ENCODE data around the gene STPG2. TPM values are rescaled to one million over a fixed set of nuclear protein-coding genes. Genes with fewer than 3 reads are reported as not detected.

Gene STPG2
- total and polyA plus RNA-seq, 2 donors (not counting 1 experiment from before 2014, with no cell fraction given), result 0.13 to 0.49 TPM

DNA sequence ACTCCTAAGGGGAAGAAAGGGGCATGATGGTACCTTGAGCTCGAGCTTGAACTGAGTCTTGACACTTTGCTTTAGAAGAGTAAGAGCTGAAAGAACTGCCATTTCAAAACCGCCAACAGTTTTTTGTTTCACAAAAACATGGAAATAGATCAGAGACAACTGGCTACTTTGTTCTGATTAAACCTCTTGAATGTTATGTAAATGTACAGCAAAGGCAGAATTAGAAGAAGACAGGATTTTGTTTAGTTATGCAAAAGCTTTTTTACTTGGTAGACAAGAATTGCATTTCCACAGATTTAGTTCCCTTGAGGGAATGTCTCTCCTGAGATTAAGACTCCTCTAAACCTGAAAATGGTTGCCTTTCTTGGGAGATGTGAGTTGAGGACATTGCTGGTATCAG is 33.3 kb upstream of the STPG2 start:
- no peak overlapping the region for H3K4me3 ChIP-seq (ENCODE audit: control extremely low read depth in 1 of 5, extremely low read depth in 1 of 5, insufficient read depth in 1 of 5, low read depth in 2 of 5, low read length in 4 of 5)
- TF ChIP-seq, protein P1, sequence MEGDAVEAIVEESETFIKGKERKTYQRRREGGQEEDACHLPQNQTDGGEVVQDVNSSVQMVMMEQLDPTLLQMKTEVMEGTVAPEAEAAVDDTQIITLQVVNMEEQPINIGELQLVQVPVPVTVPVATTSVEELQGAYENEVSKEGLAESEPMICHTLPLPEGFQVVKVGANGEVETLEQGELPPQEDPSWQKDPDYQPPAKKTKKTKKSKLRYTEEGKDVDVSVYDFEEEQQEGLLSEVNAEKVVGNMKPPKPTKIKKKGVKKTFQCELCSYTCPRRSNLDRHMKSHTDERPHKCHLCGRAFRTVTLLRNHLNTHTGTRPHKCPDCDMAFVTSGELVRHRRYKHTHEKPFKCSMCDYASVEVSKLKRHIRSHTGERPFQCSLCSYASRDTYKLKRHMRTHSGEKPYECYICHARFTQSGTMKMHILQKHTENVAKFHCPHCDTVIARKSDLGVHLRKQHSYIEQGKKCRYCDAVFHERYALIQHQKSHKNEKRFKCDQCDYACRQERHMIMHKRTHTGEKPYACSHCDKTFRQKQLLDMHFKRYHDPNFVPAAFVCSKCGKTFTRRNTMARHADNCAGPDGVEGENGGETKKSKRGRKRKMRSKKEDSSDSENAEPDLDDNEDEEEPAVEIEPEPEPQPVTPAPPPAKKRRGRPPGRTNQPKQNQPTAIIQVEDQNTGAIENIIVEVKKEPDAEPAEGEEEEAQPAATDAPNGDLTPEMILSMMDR (IDR thresholded peaks at IDR 0.05), result no peak
- TF ChIP-seq EZH2 (IDR thresholded peaks at IDR 0.05; ENCODE audit: borderline replicate concordance, insufficient read depth, low read depth, low read length, poor library complexity, severe bottlenecking), result no peak
- no peaks in the 10 kb centered on the region for H3K27me3 ChIP-seq (replicated peaks in 1 of 4; ENCODE audit: control extremely low read depth in 1 of 4, control insufficient read depth in 3 of 4, insufficient read depth in 4 of 4, low read length in 3 of 4)
- intact Hi-C loops (cut with micrococcal nuclease), result no loop called here
- H3K9me3 ChIP-seq (ENCODE audit: control extremely low read depth in 1 of 3, control insufficient read depth in 2 of 3, insufficient read depth in 1 of 3, low read length in 2 of 3), result no peaks in the 10 kb centered on the region
- no CpG with 5 or more reads among the region's 2 CpGs for WGBS (ENCODE audit: insufficient coverage)
- Mint-ChIP-seq H3K27me3 (no peaks in the 10 kb centered on the region), H3K4me3 (no peak overlapping the region), H3K4me1 (no peaks in the 10 kb centered on the region), H3K27ac (no peak overlapping the region), H3K9me3 (ENCODE audit: insufficient read depth) (no peaks in the 10 kb centered on the region)
- no peak overlapping the region for H3K4me2 ChIP-seq (replicated peaks; ENCODE audit: low read depth, low read length, poor library complexity, severe bottlenecking)
- no peak for ATAC-seq (ENCODE audit: low read depth)
- DNase-seq, result no peak
- ChIA-PET POLR2A (no interaction called here), CTCF (no interaction called here)
- H4K20me1 ChIP-seq (ENCODE audit: control insufficient read depth, insufficient read depth, low read length, poor library complexity, severe bottlenecking), result no peaks in the 10 kb centered on the region
- H3K79me2 ChIP-seq (ENCODE audit: control insufficient read depth, insufficient read depth, low read length), result no peaks in the 10 kb centered on the region
- H3K4me1 ChIP-seq (ENCODE audit: control insufficient read depth in 2 of 2, insufficient read depth in 2 of 2, low read length in 2 of 2), result no peaks in the 10 kb centered on the region
- H2AFZ ChIP-seq (ENCODE audit: insufficient read depth, low read depth, low read length, poor library complexity, severe bottlenecking), result no peak overlapping the region
- H3K9ac ChIP-seq (ENCODE audit: low read length), result no peak overlapping the region
- H3K27ac ChIP-seq (ENCODE audit: low read length in 2 of 2), result no peak overlapping the region
- H3K36me3 ChIP-seq (replicated peaks in 1 of 2; ENCODE audit: control extremely low read depth in 1 of 2, control insufficient read depth in 1 of 2, extremely low read depth in 1 of 2, insufficient read depth in 2 of 2, low read length in 1 of 2), result no peaks in the 10 kb centered on the region

DNA sequence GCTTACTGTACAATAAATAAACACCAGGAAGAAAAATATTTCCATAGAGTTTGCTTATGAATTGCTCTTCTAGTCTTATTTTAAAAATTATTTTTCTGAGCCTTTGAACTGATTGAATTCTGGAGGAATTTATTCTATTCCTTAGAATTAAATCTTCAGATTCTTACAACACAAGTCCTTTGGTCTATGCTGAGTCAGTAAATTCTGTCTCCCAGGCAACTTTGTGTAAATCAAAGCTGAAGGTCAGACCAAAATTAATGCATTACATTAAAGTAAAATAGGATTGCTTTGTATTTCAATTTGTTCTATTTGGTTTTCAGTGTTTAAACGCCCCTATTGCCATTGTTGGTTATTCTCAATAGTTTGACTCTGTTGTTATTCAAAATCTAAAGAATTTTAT is 26.8 kb upstream of the STPG2 start:
- no peak overlapping the region for H3K4me3 ChIP-seq (ENCODE audit: control extremely low read depth in 1 of 5, extremely low read depth in 1 of 5, insufficient read depth in 1 of 5, low read depth in 2 of 5, low read length in 4 of 5)
- no peaks in the 10 kb centered on the region for H3K4me1 Mint-ChIP-seq
- TF ChIP-seq, protein P1 (IDR thresholded peaks at IDR 0.05), result no peak
- no peak for TF ChIP-seq EZH2 (IDR thresholded peaks at IDR 0.05; ENCODE audit: borderline replicate concordance, insufficient read depth, low read depth, low read length, poor library complexity, severe bottlenecking)
- no peak overlapping the region for H3K27ac ChIP-seq (ENCODE audit: low read length in 2 of 2)
- no peak overlapping the region for H3K9ac ChIP-seq (ENCODE audit: low read length)
- no peaks in the 10 kb centered on the region for H3K27me3 Mint-ChIP-seq
- ATAC-seq (ENCODE audit: low read depth) (no peak), DNase-seq (no peak)
- H2AFZ ChIP-seq (ENCODE audit: insufficient read depth, low read depth, low read length, poor library complexity, severe bottlenecking), result no peak overlapping the region
- ChIA-PET POLR2A (no interaction called here), CTCF (no interaction called here)
- H4K20me1 ChIP-seq (ENCODE audit: control insufficient read depth, insufficient read depth, low read length, poor library complexity, severe bottlenecking), result no peaks in the 10 kb centered on the region
- intact Hi-C loops (cut with micrococcal nuclease), result no loop called here
- no peaks in the 10 kb centered on the region for H3K4me1 ChIP-seq (ENCODE audit: control insufficient read depth in 2 of 2, insufficient read depth in 2 of 2, low read length in 2 of 2)
- H3K9me3 ChIP-seq (ENCODE audit: control extremely low read depth in 1 of 3, control insufficient read depth in 2 of 3, insufficient read depth in 1 of 3, low read length in 2 of 3), result no peaks in the 10 kb centered on the region
- H3K27me3 ChIP-seq (replicated peaks in 1 of 4; ENCODE audit: control extremely low read depth in 1 of 4, control insufficient read depth in 3 of 4, insufficient read depth in 4 of 4, low read length in 3 of 4), result no peaks in the 10 kb centered on the region
- whole genome bisulfite sequencing (ENCODE audit: insufficient coverage), result no CpG with 5 or more reads among the region's 1 CpG
- no peaks in the 10 kb centered on the region for H3K36me3 ChIP-seq (replicated peaks in 1 of 2; ENCODE audit: control extremely low read depth in 1 of 2, control insufficient read depth in 1 of 2, extremely low read depth in 1 of 2, insufficient read depth in 2 of 2, low read length in 1 of 2)
- H3K27ac Mint-ChIP-seq, result no peak overlapping the region
- no peaks in the 10 kb centered on the region for H3K79me2 ChIP-seq (ENCODE audit: control insufficient read depth, insufficient read depth, low read length)
- H3K9me3 Mint-ChIP-seq (ENCODE audit: insufficient read depth), result no peaks in the 10 kb centered on the region
- H3K4me2 ChIP-seq (replicated peaks; ENCODE audit: low read depth, low read length, poor library complexity, severe bottlenecking), result no peak overlapping the region
- H3K4me3 Mint-ChIP-seq, result no peak overlapping the region

Data from B cell (primary cell).